WTC11 (cell line): Measurements from ENCODE around the gene RNF44. TPM values are rescaled to one million over a fixed set of nuclear protein-coding genes. Genes with fewer than 3 reads are reported as not detected.

ENCODE experiments used
- ATAC-seq: fragments of 200-7000 bp; cut with Tn5 transposase; 2 replicates; pipeline ENCODE4 v1.10.0; 2021; ENCODE audit warnings: mild to moderate bottlenecking, moderate library complexity
- CTCF ChIA-PET: fragments of 300-600 bp; sonication (Branson Sonifier 250); formaldehyde crosslinking; loops from one replicate; lab custom pipeline; 2021; ENCODE audit warnings: antibody characterized with exemption; lab: Charles Lee
- POLR2A ChIA-PET: fragments of 350-600 bp; sonication (Branson Sonifier 250); formaldehyde crosslinking; loops from one replicate; lab custom pipeline; 2021; ENCODE audit warnings: antibody characterized with exemption; lab: Charles Lee
- DNase-seq: peaks from one replicate; pipeline ENCODE4 v3.0.0; 2021; ENCODE audit warnings: low spot score
- H3K27ac Mint-ChIP-seq: 2 replicates; pipeline ENCODE4 v1.8.0; 2021; ENCODE audit warnings: mixed read lengths
- H3K27me3 Mint-ChIP-seq: 2 replicates; pipeline ENCODE4 v1.8.0; 2021; ENCODE audit warnings: low read depth, mild to moderate bottlenecking, moderate library complexity, mixed read lengths
- H3K36me3 Mint-ChIP-seq: 2 replicates; pipeline ENCODE4 v1.8.0; 2021; ENCODE audit warnings: mixed read lengths
- H3K4me1 Mint-ChIP-seq: 2 replicates; pipeline ENCODE4 v1.8.0; 2022; ENCODE audit warnings: mixed read lengths
- H3K4me3 Mint-ChIP-seq: 2 replicates; pipeline ENCODE4 v1.8.0; 2021; ENCODE audit warnings: mild to moderate bottlenecking, moderate library complexity, mixed read lengths
- H3K9me3 Mint-ChIP-seq: 2 replicates; pipeline ENCODE4 v1.8.0; 2021; ENCODE audit warnings: mixed read lengths
- CREB1 ChIP-seq: sonication (generic); formaldehyde crosslinking; IDR thresholded peaks from 2 replicates; pipeline ENCODE4 v1.8.0; 2023; ENCODE audit warnings: mild to moderate bottlenecking, missing genetic modification reagents
- ELF4 ChIP-seq: sonication (generic); formaldehyde crosslinking; IDR thresholded peaks from 2 replicates; pipeline ENCODE4 v1.8.1; 2022; ENCODE audit warnings: low read depth, mild to moderate bottlenecking, moderate library complexity, missing genetic modification reagents
- ESRRA ChIP-seq: sonication (generic); formaldehyde crosslinking; IDR thresholded peaks from 2 replicates; pipeline ENCODE4 v1.8.1; 2022; ENCODE audit warnings: mild to moderate bottlenecking, missing genetic modification reagents, borderline replicate concordance
- ETV6 ChIP-seq: sonication (generic); formaldehyde crosslinking; IDR thresholded peaks from 2 replicates; pipeline ENCODE4 v1.8.1; 2022; ENCODE audit warnings: mild to moderate bottlenecking, missing genetic modification reagents
- FOXJ3 ChIP-seq: sonication (generic); formaldehyde crosslinking; IDR thresholded peaks from 2 replicates; pipeline ENCODE4 v1.9.0; 2021; ENCODE audit warnings: missing genetic modification reagents, mild to moderate bottlenecking, borderline replicate concordance
- FOXP4 ChIP-seq: sonication (generic); formaldehyde crosslinking; IDR thresholded peaks from 2 replicates; pipeline ENCODE4 v1.8.0; 2022; ENCODE audit warnings: mild to moderate bottlenecking, missing genetic modification reagents
- GABPB1 ChIP-seq: sonication (generic); formaldehyde crosslinking; IDR thresholded peaks from 2 replicates; pipeline ENCODE4 v1.8.1; 2023; ENCODE audit warnings: mild to moderate bottlenecking, missing genetic modification reagents
- GRHL2 ChIP-seq: fragments of 250-450 bp; sonication (Bioruptor Pico); IDR thresholded peaks from 2 replicates; pipeline ENCODE4 v1.8.0; 2022; ENCODE audit warnings: mild to moderate bottlenecking, moderate library complexity; ENCODE audit not compliant: insufficient replicate concordance, severe bottlenecking
- IRF2 ChIP-seq: sonication (generic); formaldehyde crosslinking; IDR thresholded peaks from 2 replicates; pipeline ENCODE4 v1.8.0; 2022; ENCODE audit warnings: low read depth, missing genetic modification reagents, borderline replicate concordance
- JUN ChIP-seq: sonication (generic); formaldehyde crosslinking; IDR thresholded peaks from 2 replicates; pipeline ENCODE4 v1.8.0; 2023; ENCODE audit warnings: mild to moderate bottlenecking, missing genetic modification reagents
- MLX ChIP-seq: sonication (generic); formaldehyde crosslinking; IDR thresholded peaks from 2 replicates; pipeline ENCODE4 v1.8.1; 2023; ENCODE audit warnings: mild to moderate bottlenecking, missing genetic modification reagents, moderate library complexity
- NFE2L1 ChIP-seq: sonication (generic); formaldehyde crosslinking; IDR thresholded peaks from 2 replicates; pipeline ENCODE4 v1.8.1; 2023; ENCODE audit warnings: missing genetic modification reagents
- NR1H2 ChIP-seq: sonication (generic); formaldehyde crosslinking; IDR thresholded peaks from 2 replicates; pipeline ENCODE4 v1.9.0; 2021; ENCODE audit warnings: mild to moderate bottlenecking, moderate library complexity, missing genetic modification reagents
- RELA ChIP-seq: sonication (generic); formaldehyde crosslinking; IDR thresholded peaks from 2 replicates; pipeline ENCODE4 v1.8.1; 2022; ENCODE audit warnings: missing genetic modification reagents, mild to moderate bottlenecking, borderline replicate concordance
- SP1 ChIP-seq: sonication (generic); formaldehyde crosslinking; conservative IDR thresholded peaks from 2 replicates; pipeline ENCODE4 v1.8.1; 2022; ENCODE audit warnings: missing genetic modification reagents
- TEAD4 ChIP-seq: sonication (generic); formaldehyde crosslinking; IDR thresholded peaks from 2 replicates; pipeline ENCODE4 v1.8.0; 2022; ENCODE audit warnings: mild to moderate bottlenecking, missing genetic modification reagents
- ZMAT4 ChIP-seq: fragments of 250-450 bp; sonication (Bioruptor Pico); IDR thresholded peaks from 2 replicates; pipeline ENCODE4 v1.9.0; 2021; ENCODE audit warnings: mild to moderate bottlenecking
- ZNF317 ChIP-seq: sonication (generic); formaldehyde crosslinking; IDR thresholded peaks from 2 replicates; pipeline ENCODE4 v1.8.1; 2023; ENCODE audit warnings: low read depth, mild to moderate bottlenecking, moderate library complexity, missing genetic modification reagents, borderline replicate concordance
- ZNF396 ChIP-seq: fragments of 250-450 bp; sonication (Bioruptor Pico); IDR thresholded peaks from 2 replicates; pipeline ENCODE4 v1.8.0; 2021; ENCODE audit warnings: mild to moderate bottlenecking, moderate library complexity, borderline replicate concordance
- ZNF671 ChIP-seq: fragments of 250-450 bp; sonication (Bioruptor Pico); IDR thresholded peaks from 2 replicates; pipeline ENCODE4 v1.8.0; 2021; ENCODE audit warnings: mild to moderate bottlenecking
- total RNA-seq: library from RNA; stranded (reverse); gene quantifications from 3 replicates; pipeline ENCODE4 v1.2.3, GENCODE V29; 2021

RNF44 gene
- total RNA-seq, 1 experiment from 2014 or later: 233 TPM

- DNase-seq: no peak
- ATAC-seq: no peak
- ChIA-PET POLR2A (interaction anchor here (1.0 kb wide), 2 partner anchors 10 to 11 kb away, joined by 3 read pairs; partner anchors contain the start of gene RNF44), CTCF (interaction anchor here (1.2 to 1.3 kb wide), 2 partner anchors 10 to 100 kb away, joined by 5 read pairs; no protein-coding TSS in a partner anchor)
- H3K27me3 Mint-ChIP-seq: no peaks in the 10 kb centered on the region; the same call in 1 of the 2 replicates
- H3K36me3 Mint-ChIP-seq: no peaks in the 10 kb centered on the region
- peaks cover 15% of the 10 kb centered on the region for H3K4me1 Mint-ChIP-seq
- no peaks in the 10 kb centered on the region for H3K9me3 Mint-ChIP-seq
- TF ChIP-seq JUN: no peak
- no peak for TF ChIP-seq GRHL2
- no peak for TF ChIP-seq ZNF317 (CRISPR knock-in tag)
- TF ChIP-seq IRF2 (CRISPR knock-in tag): no peak
- TF ChIP-seq GABPB1 (CRISPR knock-in tag): peak; percentile 88
- TF ChIP-seq TEAD4 (CRISPR knock-in tag): no peak
- TF ChIP-seq, all 79 proteins: peak for 1
- no peak overlapping the region for H3K4me3 Mint-ChIP-seq
- no peak overlapping the region; the same call in 1 of the 2 replicates for H3K27ac Mint-ChIP-seq
These were observed 10.6 kb upstream of the RNF44 start for GRCh38 chr5:176547802-176548201.

- Mint-ChIP-seq H3K27me3 (no peaks in the 10 kb centered on the region), H3K27ac (no peak overlapping the region), H3K4me3 (no peak overlapping the region), H3K4me1 (peaks cover 27% of the 10 kb centered on the region), H3K36me3 (no peaks in the 10 kb centered on the region), H3K9me3 (no peaks in the 10 kb centered on the region)
- ATAC-seq: no peak
- CTCF ChIA-PET: no interaction called here
- TF ChIP-seq GABPB1 (CRISPR knock-in tag): peak; percentile 51; the same call in 1 of the 2 replicates
- TF ChIP-seq GRHL2: no peak
- no peak for DNase-seq
- POLR2A ChIA-PET: interaction anchor here (0.7 kb wide), 1 partner anchor 8 kb away, joined by 3 read pairs; the partner anchor contains the start of gene RNF44
These were observed 8.7 kb upstream of the RNF44 start for GRCh38 chr5:176545737-176546509.

GRCh38 chr5:176545388-176545736 lies 8.2 kb upstream of the RNF44 start:
- ATAC-seq (no peak), DNase-seq (no peak)
- Mint-ChIP-seq H3K4me1 (peaks cover 33% of the 10 kb centered on the region), H3K4me3 (no peak overlapping the region), H3K9me3 (no peaks in the 10 kb centered on the region), H3K27ac (no peak overlapping the region), H3K27me3 (no peaks in the 10 kb centered on the region), H3K36me3 (no peaks in the 10 kb centered on the region)
- ChIA-PET POLR2A (no interaction called here), CTCF (no interaction called here)
- TF ChIP-seq ZNF396 (CRISPR knock-in tag) (no peak), CREB1 (CRISPR knock-in tag) (no peak), ZMAT4 (CRISPR knock-in tag) (no peak), NFE2L1 (no peak), IRF2 (CRISPR knock-in tag) (no peak), NR1H2 (CRISPR knock-in tag) (no peak), ZNF671 (no peak), ETV6 (CRISPR knock-in tag) (no peak), FOXJ3 (no peak)

GRCh38 chr5:176543428-176544182 lies 6.4 kb upstream of the RNF44 start:
- Mint-ChIP-seq H3K4me3 (peak overlapping the region; percentile 91), H3K27ac (peak overlapping the region; percentile 97), H3K27me3 (no peaks in the 10 kb centered on the region), H3K36me3 (no peaks in the 10 kb centered on the region), H3K9me3 (no peaks in the 10 kb centered on the region), H3K4me1 (peaks cover 48% of the 10 kb centered on the region)
- ChIA-PET CTCF (interaction anchor here (0.6 to 3.6 kb wide), 16 partner anchors 10 to 1040 kb away, joined by 3 to 16 read pairs (median 5); partner anchors contain the start of genes CLTB, FAF2 and TSPAN17), POLR2A (interaction anchor here (0.5 to 1.2 kb wide), 6 partner anchors 8 to 885 kb away, joined by 3 to 7 read pairs (median 4); no protein-coding TSS in a partner anchor)
- DNase-seq (peak; percentile 76), ATAC-seq (peak; percentile 58)
- TF ChIP-seq RELA (CRISPR knock-in tag): 0 out of 2 replicates have a peak, but pooled peaks have one; percentile 70
- 0 out of 2 replicates have a peak, but pooled peaks have one; percentile 17 for TF ChIP-seq ELF4 (CRISPR knock-in tag)
- TF ChIP-seq ESRRA (CRISPR knock-in tag): peak; percentile 59; the same call in 1 of the 2 replicates
- no peak for TF ChIP-seq ZNF396 (CRISPR knock-in tag)
- no peak for TF ChIP-seq MLX (CRISPR knock-in tag)
- TF ChIP-seq SP1 (CRISPR knock-in tag): no peak; the same call in 1 of the 2 replicates
- peak; percentile 60; the same call in 1 of the 2 replicates for TF ChIP-seq FOXP4 (CRISPR knock-in tag)
